Memory B cell (primary cell): ENCODE measurements around the gene MICOS13.
"Not testable (repeated sequence)": the region's sequence is repeated elsewhere in the genome, so short reads cannot be mapped to it uniquely, and the experiment has no call there.

Experiments
- ATAC-seq: fragments of 150-1000 bp; cut with Tn5 transposase; 2 replicates; pipeline ENCODE4 v1.10.0; 2021; ENCODE audit warnings: low read depth, mild to moderate bottlenecking, moderate library complexity
- DNase-seq, 2 donors: peaks; one replicate each; pipeline ENCODE4 v3.0.0; 2022; ENCODE audit warnings: low spot score in 2 of 2
- H3K27ac Mint-ChIP-seq: one replicate; pipeline ENCODE4 v1.8.0; 2022; ENCODE audit warnings: mild to moderate bottlenecking, moderate library complexity, mixed read lengths
- H3K27me3 Mint-ChIP-seq: one replicate; pipeline ENCODE4 v1.8.0; 2022; ENCODE audit warnings: mixed read lengths
- H3K36me3 Mint-ChIP-seq: one replicate; pipeline ENCODE4 v1.8.0; 2022; ENCODE audit warnings: mild to moderate bottlenecking, mixed read lengths
- H3K4me1 Mint-ChIP-seq: one replicate; pipeline ENCODE4 v1.8.0; 2022; ENCODE audit warnings: mixed read lengths
- H3K4me3 Mint-ChIP-seq: one replicate; pipeline ENCODE4 v1.8.0; 2022; ENCODE audit warnings: mild to moderate bottlenecking, moderate library complexity, mixed read lengths
- H3K9me3 Mint-ChIP-seq: one replicate; pipeline ENCODE4 v1.8.0; 2022; ENCODE audit warnings: mixed read lengths

Gene MICOS13

GRCh38 chr19:5707576-5708575, 27.6 kb upstream of the MICOS13 start:
- Mint-ChIP-seq H3K36me3 (peaks cover 11% of the 10 kb centered on the region), H3K4me3 (no peak overlapping the region)

GRCh38 chr19:5706876-5707573, 26.7 kb upstream of the MICOS13 start:
- no peak for ATAC-seq
- H3K27me3 Mint-ChIP-seq, result no peaks in the 10 kb centered on the region
- H3K36me3 Mint-ChIP-seq, result peaks cover 7% of the 10 kb centered on the region

More at GRCh38 chr19:5707576-5708575, 27.6 kb upstream of the MICOS13 start:
- Mint-ChIP-seq H3K4me1 (no peaks in the 10 kb centered on the region), H3K27ac (no peak overlapping the region), H3K9me3 (no peaks in the 10 kb centered on the region), H3K27me3 (no peaks in the 10 kb centered on the region)
- ATAC-seq (no peak), DNase-seq (no peak)

GRCh38 chr19:5705552-5705951, 25.2 kb upstream of the MICOS13 start:
- Mint-ChIP-seq H3K36me3 (peaks cover 12% of the 10 kb centered on the region), H3K4me1 (no peaks in the 10 kb centered on the region), H3K9me3 (no peaks in the 10 kb centered on the region), H3K27ac (no peak overlapping the region), H3K27me3 (no peaks in the 10 kb centered on the region), H3K4me3 (no peak overlapping the region)
- no peak for ATAC-seq
- no peak for DNase-seq

More at GRCh38 chr19:5706876-5707573, 26.7 kb upstream of the MICOS13 start:
- Mint-ChIP-seq H3K9me3 (no peaks in the 10 kb centered on the region), H3K4me1 (no peaks in the 10 kb centered on the region), H3K27ac (no peak overlapping the region), H3K4me3 (no peak overlapping the region)
- DNase-seq, result no peak

GRCh38 chr19:5703819-5704818, 23.8 kb upstream of the MICOS13 start:
- Mint-ChIP-seq H3K4me3 (no peak overlapping the region), H3K9me3 (no peaks in the 10 kb centered on the region), H3K27ac (no peak overlapping the region), H3K27me3 (no peaks in the 10 kb centered on the region), H3K4me1 (peaks cover under 1% of the 10 kb centered on the region), H3K36me3 (peaks cover 13% of the 10 kb centered on the region)
- ATAC-seq, result no peak
- DNase-seq, result no peak

GRCh38 chr19:5702053-5702410, 21.7 kb upstream of the MICOS13 start:
- H3K27ac Mint-ChIP-seq, H3K4me1 Mint-ChIP-seq, H3K9me3 Mint-ChIP-seq, H3K4me3 Mint-ChIP-seq, DNase-seq, H3K27me3 Mint-ChIP-seq, ATAC-seq: not testable (repeated sequence)
- H3K36me3 Mint-ChIP-seq, result peaks cover 16% of the 10 kb centered on the region

GRCh38 chr19:5700455-5701092, 20.3 kb upstream of the MICOS13 start:
- H3K36me3 Mint-ChIP-seq, result peaks cover 17% of the 10 kb centered on the region
- no peak overlapping the region for H3K4me3 Mint-ChIP-seq
- no peaks in the 10 kb centered on the region for H3K27me3 Mint-ChIP-seq
- ATAC-seq (no peak), DNase-seq (no peak)
- H3K9me3 Mint-ChIP-seq, result no peaks in the 10 kb centered on the region
- no peak overlapping the region for H3K27ac Mint-ChIP-seq
- H3K4me1 Mint-ChIP-seq, result peaks cover 7% of the 10 kb centered on the region

GRCh38 chr19:5698635-5699422, 18.5 kb upstream of the MICOS13 start:
- Mint-ChIP-seq H3K4me3 (no peak overlapping the region), H3K36me3 (peaks cover 24% of the 10 kb centered on the region), H3K27ac (no peak overlapping the region), H3K4me1 (peaks cover 7% of the 10 kb centered on the region), H3K9me3 (no peaks in the 10 kb centered on the region), H3K27me3 (no peaks in the 10 kb centered on the region)
- peak; percentile 78 for ATAC-seq
- no peak for DNase-seq

GRCh38 chr19:5697890-5698634, 17.7 kb upstream of the MICOS13 start:
- ATAC-seq (no peak), DNase-seq (no peak)
- Mint-ChIP-seq H3K36me3 (peaks cover 24% of the 10 kb centered on the region), H3K27ac (no peak overlapping the region), H3K4me1 (peaks cover 9% of the 10 kb centered on the region), H3K4me3 (no peak overlapping the region), H3K9me3 (no peaks in the 10 kb centered on the region), H3K27me3 (no peaks in the 10 kb centered on the region)

- Mint-ChIP-seq H3K36me3 (peaks cover 26% of the 10 kb centered on the region), H3K27ac (peak overlapping the region; percentile 79), H3K4me1 (peaks cover 17% of the 10 kb centered on the region), H3K4me3 (no peak overlapping the region), H3K27me3 (no peaks in the 10 kb centered on the region), H3K9me3 (no peaks in the 10 kb centered on the region)
- DNase-seq (no peak), ATAC-seq (no peak)
Observed at GRCh38 chr19:5697022-5697889, 16.9 kb upstream of the MICOS13 start.

GRCh38 chr19:5696196-5697021, 16.1 kb upstream of the MICOS13 start:
- DNase-seq (no peak), ATAC-seq (no peak)
- H3K36me3 Mint-ChIP-seq, result peaks cover 23% of the 10 kb centered on the region
- peak overlapping the region; percentile 79 for H3K27ac Mint-ChIP-seq
- no peaks in the 10 kb centered on the region for H3K9me3 Mint-ChIP-seq
- H3K4me1 Mint-ChIP-seq, result peaks cover 17% of the 10 kb centered on the region
- H3K4me3 Mint-ChIP-seq, result no peak overlapping the region
- H3K27me3 Mint-ChIP-seq, result no peaks in the 10 kb centered on the region
